SK-N-SH (cell line): ENCODE results near the gene CEP57. TPM values are rescaled to one million over a fixed set of nuclear protein-coding genes. Genes with fewer than 3 reads are reported as not detected.

Experiments used
- CTCF ChIA-PET: fragments of 300-600, 350-600 bp; formaldehyde crosslinking; extraction: SDS; loops from one replicate; lab custom pipeline; 2021; lab: Yijun Ruan, JAX
- POLR2A ChIA-PET: fragments of 350-600 bp; sonication (Branson Sonifier 250); formaldehyde crosslinking; extraction: SDS; loops from one replicate; lab custom pipeline; 2020; ENCODE audit warnings: antibody characterized with exemption, inconsistent platforms; lab: Yijun Ruan, JAX
- DNase-seq: peaks from one replicate; pipeline ENCODE4 v3.0.0; 2012
- H2AFZ ChIP-seq: fragments of 200-600 bp; sonication (generic); 2 replicates; pipeline ENCODE4 v1.8.1; 2016; ENCODE audit warnings: antibody characterized with exemption, mild to moderate bottlenecking, low read depth
- H3F3A ChIP-seq: fragments of 200-600 bp; sonication (generic); replicated peaks from 2 replicates; pipeline ENCODE3; 2016; ENCODE audit warnings: antibody characterized with exemption, mild to moderate bottlenecking; ENCODE audit not compliant: insufficient read depth
- H3K27ac ChIP-seq, 2 experiments: fragments of 200-500 bp in 1 of 2; fragments of 200-600 bp in 1 of 2; sonication (Bioruptor generic) in 1 of 2; sonication (generic), shearing (Covaris generic) in 1 of 2; 2 replicates each; pipeline versions ENCODE4 v1.5.1 to v1.6.1; 2014 to 2016; ENCODE audit warnings: low read depth in 2 of 2, inconsistent platforms in 1 of 2, low read length in 1 of 2, mild to moderate bottlenecking in 1 of 2, mixed read lengths in 1 of 2
- H3K27me3 ChIP-seq: fragments of 200-600 bp; sonication (generic), shearing (Covaris generic); 2 replicates; pipeline ENCODE4 v1.6.1; 2016; ENCODE audit warnings: mixed run types; ENCODE audit not compliant: insufficient read depth
- H3K36me3 ChIP-seq, 2 experiments: fragments of 200-500 bp in 1 of 2; fragments of 200-600 bp in 1 of 2; sonication (Bioruptor generic) in 1 of 2; sonication (generic) in 1 of 2; replicated peaks in 1 of 2; 2 replicates each; pipeline versions ENCODE3 to v1.5.1; 2014 to 2016; ENCODE audit warnings: low read length in 1 of 2, mild to moderate bottlenecking in 1 of 2; ENCODE audit not compliant: insufficient read depth in 2 of 2, control insufficient read depth in 1 of 2
- H3K4me1 ChIP-seq, 2 experiments: fragments of 200-500 bp in 1 of 2; fragments of 200-600 bp in 1 of 2; sonication (Bioruptor generic) in 1 of 2; sonication (generic), shearing (Covaris generic) in 1 of 2; 2 replicates each; pipeline versions ENCODE4 v1.5.1 to v1.6.1; 2014 to 2016; ENCODE audit warnings: low read depth in 1 of 2, low read length in 1 of 2, mixed run types in 1 of 2; ENCODE audit not compliant: insufficient read depth in 2 of 2, control insufficient read depth in 1 of 2
- H3K4me2 ChIP-seq: fragments of 200-600 bp; sonication (generic), shearing (Covaris generic); 2 replicates; pipeline ENCODE4 v1.6.1; 2017; ENCODE audit warnings: mixed run types
- H3K4me3 ChIP-seq, 2 experiments: fragments of 200-500 bp in 1 of 2; fragments of 200-600 bp in 1 of 2; sonication (Bioruptor generic) in 1 of 2; sonication (generic), shearing (Covaris generic) in 1 of 2; 2 replicates each; pipeline versions ENCODE4 v1.5.1 to v1.8.1; 2014 to 2016; ENCODE audit warnings: low read depth in 2 of 2, inconsistent platforms in 1 of 2, low read length in 1 of 2, mild to moderate bottlenecking in 1 of 2, mixed read lengths in 1 of 2, moderate library complexity in 1 of 2
- H3K79me2 ChIP-seq: fragments of 200-600 bp; sonication (generic); 2 replicates; pipeline ENCODE4 v1.8.1; 2017; ENCODE audit warnings: mild to moderate bottlenecking; ENCODE audit not compliant: insufficient read depth
- H3K9ac ChIP-seq: fragments of 200-600 bp; sonication (generic); 2 replicates; pipeline ENCODE4 v1.6.1; 2017; ENCODE audit warnings: mixed run types
- H3K9me2 ChIP-seq: fragments of 200-600 bp; sonication (generic); 2 replicates; pipeline ENCODE4 v1.6.1; 2017; ENCODE audit warnings: mixed run types
- H3K9me3 ChIP-seq: fragments of 200-600 bp; sonication (generic); 2 replicates; pipeline ENCODE4 v1.6.1; 2017; ENCODE audit warnings: mixed run types, mild to moderate bottlenecking, moderate library complexity
- H4K20me1 ChIP-seq: fragments of 200-600 bp; sonication (generic); 2 replicates; pipeline ENCODE4 v1.6.1; 2017; ENCODE audit warnings: mild to moderate bottlenecking, mixed run types; ENCODE audit not compliant: insufficient read depth
- CTCF ChIP-seq: fragments of 200-600 bp; sonication (generic); IDR thresholded peaks from 2 replicates; pipeline ENCODE4 v1.6.1; 2017; ENCODE audit warnings: antibody characterized with exemption, mild to moderate bottlenecking, moderate library complexity
- EP300 ChIP-seq, 2 experiments: IDR thresholded peaks; 2 replicates each; pipeline versions ENCODE4 v1.4.0 to v1.6.1; 2012; ENCODE audit warnings: borderline replicate concordance in 1 of 2, low read depth in 1 of 2, low read length in 1 of 2
- FOSL2 ChIP-seq: IDR thresholded peaks from 2 replicates; pipeline ENCODE4 v1.4.0; 2012; ENCODE audit warnings: low read depth, mild to moderate bottlenecking, moderate library complexity, borderline replicate concordance
- FOXM1 ChIP-seq: IDR thresholded peaks from 2 replicates; pipeline ENCODE4 v1.4.0; 2012; ENCODE audit warnings: low read depth, mild to moderate bottlenecking
- GABPA ChIP-seq: IDR thresholded peaks from 2 replicates; pipeline ENCODE4 v1.4.0; 2012; ENCODE audit warnings: low read depth, mild to moderate bottlenecking
- GATA2 ChIP-seq: sonication (generic); formaldehyde crosslinking; IDR thresholded peaks from 2 replicates; pipeline ENCODE4 v1.5.0; 2020; ENCODE audit warnings: mild to moderate bottlenecking, missing genetic modification reagents
- JUND ChIP-seq: IDR thresholded peaks from 2 replicates; pipeline ENCODE4 v1.4.0; 2012
- MEF2A ChIP-seq: IDR thresholded peaks from 2 replicates; pipeline ENCODE4 v1.4.0; 2012; ENCODE audit warnings: low read depth, borderline replicate concordance
- POLR2AphosphoS5 ChIP-seq: IDR thresholded peaks from 2 replicates; pipeline ENCODE4 v1.6.1; 2012; ENCODE audit warnings: low read depth, low read length
- REST ChIP-seq: IDR thresholded peaks from 2 replicates; pipeline ENCODE4 v1.6.1; 2012; ENCODE audit warnings: mild to moderate bottlenecking, low read depth, low read length, moderate library complexity
- SIN3A ChIP-seq: IDR thresholded peaks from 2 replicates; pipeline ENCODE4 v1.6.1; 2012; ENCODE audit warnings: low read depth, mild to moderate bottlenecking, low read length, moderate library complexity, borderline replicate concordance
- TEAD4 ChIP-seq: IDR thresholded peaks from 2 replicates; pipeline ENCODE4 v1.4.0; 2012; ENCODE audit warnings: mild to moderate bottlenecking, borderline replicate concordance; ENCODE audit not compliant: insufficient read depth
- YY1 ChIP-seq: IDR thresholded peaks from 2 replicates; pipeline ENCODE4 v1.4.0; 2012; ENCODE audit warnings: low read depth, mild to moderate bottlenecking
- ZBTB33 ChIP-seq: IDR thresholded peaks from 2 replicates; pipeline ENCODE4 v1.4.0; 2012; ENCODE audit warnings: low read depth, borderline replicate concordance
- WGBS: methylation state at CpG from one replicate; pipeline ENCODE4 v1.1.6; 2017; ENCODE audit warnings: low lambda C conversion rate; 5-methylcytosine and 5-hydroxymethylcytosine counted together
- polyA plus RNA-seq, 3 experiments: library from polyadenylated mRNA; depleted of rRNA; stranded (reverse); fragments of >200 nt; gene quantifications; 2 replicates each; pipeline ENCODE4 v1.2.3, GENCODE V29; 2012

The CEP57 gene
- polyA plus RNA-seq, 1 of the 3 experiments (the other 2 are of a cell fraction): 12.2 TPM

- no peak for TF ChIP-seq REST
- TF ChIP-seq SIN3A: no peak
Observed at GRCh38 chr11:95832763-95833162, 42.5 kb downstream of the CEP57 start (continued).

- Histone ChIP-seq H4K20me1 (no peaks in the 10 kb centered on the region), H3K4me3 (no peak overlapping the region), H3K4me2 (no peak overlapping the region), H3K9me2 (no peaks in the 10 kb centered on the region), H3K36me3 (peaks cover 68 to 86% of the 10 kb centered on the region in 2 experiments), H3K9ac (no peak overlapping the region), H3K27me3 (no peaks in the 10 kb centered on the region), H3F3A (peaks cover 42% of the 10 kb centered on the region), H3K79me2 (no peaks in the 10 kb centered on the region), H3K9me3 (no peaks in the 10 kb centered on the region), H3K27ac (no peak overlapping the region), H3K4me1 (peaks cover 2 to 10% of the 10 kb centered on the region in 2 experiments; a peak in 3 of 4 replicates), H2AFZ (no peak overlapping the region)
- DNase-seq: no peak
- ChIA-PET POLR2A (no interaction called here), CTCF (interaction anchor here (0.6 to 1.7 kb wide), 3 partner anchors 508 to 593 kb away, joined by 3 to 6 read pairs (median 3); no protein-coding TSS in a partner anchor)
- 90% methylated on average over 1 of the region's 1 CpG for WGBS
- TF ChIP-seq MEF2A: no peak
- no peak for TF ChIP-seq JUND
- TF ChIP-seq GATA2 (CRISPR knock-in tag): no peak
- TF ChIP-seq POLR2AphosphoS5: no peak
- TF ChIP-seq ZBTB33: no peak
- TF ChIP-seq YY1: no peak
- no peak for TF ChIP-seq CTCF
- TF ChIP-seq TEAD4: no peak
- no peak for TF ChIP-seq EP300 (IDR thresholded peaks at IDR 0.05; ENCODE audit: borderline replicate concordance in 1 of 2, low read depth in 1 of 2, low read length in 1 of 2)
- TF ChIP-seq FOXM1: no peak
- no peak for TF ChIP-seq GABPA
- no peak for TF ChIP-seq FOSL2
Observed at GRCh38 chr11:95833378-95833777, 43.1 kb downstream of the CEP57 start.
